Hindlimb muscle (tissue), 1 donor: ENCODE data around the gene OR52E4. TPM values are rescaled to one million over a fixed set of nuclear protein-coding genes. Genes with fewer than 3 reads are reported as not detected.

Experiments
- DNase-seq: peaks from one replicate; pipeline ENCODE4 v3.0.0-alpha.2; 2013
- polyA plus RNA-seq: library from polyadenylated mRNA; unstranded; fragments of 120-200 nt; gene quantifications from one replicate; pipeline ENCODE4 v1.2.1, GENCODE V29; 2013; ENCODE audit not compliant: insufficient read length

The OR52E4 gene
- polyA plus RNA-seq, 1 donor = not detected

DNA sequence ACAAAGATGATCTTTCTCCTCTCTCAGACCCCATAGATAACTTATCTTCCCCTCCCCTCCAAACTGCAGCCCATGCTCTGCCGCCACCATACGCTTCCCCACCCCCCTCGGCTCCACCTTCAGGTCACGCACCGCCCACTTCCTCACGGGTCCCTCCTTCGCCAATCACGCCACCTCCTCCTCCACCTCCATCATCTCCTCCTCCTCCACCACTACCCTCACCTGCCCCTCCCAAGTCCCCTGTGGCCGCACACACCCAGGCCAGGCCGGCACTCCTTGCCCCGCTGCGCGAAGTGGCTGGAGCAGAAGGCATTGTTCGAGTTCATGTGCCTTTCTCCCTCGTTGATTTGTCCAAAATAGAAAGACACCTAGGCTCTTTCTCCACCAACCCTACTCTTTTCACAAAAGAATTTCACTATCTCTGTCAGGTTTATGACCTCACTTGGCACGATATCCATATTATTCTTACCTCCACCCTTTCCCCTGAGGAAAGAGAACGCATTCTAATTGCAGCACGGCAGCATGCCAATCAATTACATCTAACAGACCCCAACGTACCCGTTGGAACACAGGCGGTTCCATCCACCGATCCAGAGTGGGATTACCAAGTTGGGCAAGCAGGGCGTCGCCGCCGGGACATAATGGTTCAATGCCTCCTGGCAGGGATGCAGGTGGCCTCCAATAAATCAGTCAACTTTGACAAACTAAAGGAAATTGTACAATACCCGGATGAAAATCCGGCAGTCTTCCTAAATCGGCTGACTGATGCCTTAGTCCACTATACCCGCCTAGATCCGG lies 49.3 kb downstream of the OR52E4 start:
- DNase-seq = no peak

DNA sequence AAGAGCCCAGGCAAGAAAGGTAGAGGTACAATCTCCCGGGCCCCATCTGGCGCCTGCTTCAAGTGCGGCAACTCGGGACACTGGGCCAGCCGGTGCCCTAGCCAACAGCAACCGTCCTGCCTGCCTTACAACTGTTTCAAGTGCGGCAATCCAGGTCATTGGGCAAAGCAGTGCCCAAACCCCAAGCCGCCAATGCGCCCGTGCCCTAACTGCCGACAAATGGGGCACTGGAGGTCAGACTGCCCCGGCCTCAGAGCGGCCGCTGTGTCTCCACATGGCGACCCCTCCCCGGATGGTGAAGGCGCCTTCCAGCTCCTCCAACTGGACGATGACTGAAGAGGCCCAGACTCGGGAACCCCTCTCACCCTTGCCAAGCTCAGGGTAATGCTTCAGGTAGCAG lies 50.2 kb downstream of the OR52E4 start:
- no peak for DNase-seq

DNA sequence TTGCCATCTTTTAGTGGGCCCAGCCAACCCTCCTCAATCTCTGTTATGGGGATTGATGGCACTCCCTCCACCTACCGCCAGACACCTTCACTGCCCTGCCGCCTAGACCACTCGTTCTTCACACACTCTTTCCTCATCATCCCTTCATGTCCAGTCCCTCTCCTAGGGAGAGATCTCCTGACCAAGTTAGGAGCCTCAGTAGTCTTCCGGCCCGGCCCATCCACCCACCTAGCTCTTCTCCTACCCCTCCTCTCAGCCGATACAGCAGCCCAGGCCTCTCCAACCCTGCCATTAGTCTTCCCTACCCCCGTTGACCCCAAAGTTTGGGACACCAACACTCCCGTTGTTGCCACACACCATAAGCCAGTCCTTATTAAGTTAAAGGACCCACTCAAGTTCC lies 50.6 kb downstream of the OR52E4 start:
- DNase-seq = no peak

DNA sequence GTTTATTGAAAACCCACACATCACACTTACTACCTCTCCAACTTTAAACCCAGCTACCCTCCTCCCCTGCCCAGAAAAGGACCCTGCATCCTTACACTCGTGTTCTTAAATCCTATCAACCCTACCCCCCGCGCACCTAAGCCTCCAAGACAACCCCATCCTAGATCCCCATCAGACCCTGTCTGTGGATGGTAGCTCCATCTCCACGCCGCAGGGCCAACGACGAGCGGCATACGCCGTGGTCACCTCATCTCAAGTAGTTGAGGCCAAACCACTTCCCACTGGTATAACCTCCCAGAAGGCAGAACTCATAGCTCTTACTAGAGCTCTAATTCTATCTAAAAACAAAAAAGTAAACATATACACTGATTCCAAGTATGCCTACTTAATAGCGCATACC lies 52.2 kb downstream of the OR52E4 start:
- no peak for DNase-seq

DNA sequence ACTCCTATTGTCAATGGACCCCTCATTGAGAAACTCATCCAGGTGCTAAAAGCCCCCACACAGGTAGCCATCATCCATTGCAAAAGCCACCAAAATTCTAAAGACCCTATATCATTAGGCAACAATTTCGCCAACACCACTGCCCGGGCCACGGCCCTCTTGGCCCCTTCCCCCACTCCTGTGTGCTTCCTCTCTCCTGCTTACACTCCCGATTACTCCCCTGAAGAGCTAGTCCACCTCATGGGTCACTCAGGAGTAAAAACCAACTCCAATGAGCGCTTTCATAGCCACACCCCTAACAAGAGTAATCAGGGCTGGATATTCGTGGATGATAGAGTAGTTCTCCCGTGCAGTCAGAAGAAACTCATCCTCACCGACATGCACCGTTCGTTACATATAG lies 52.7 kb downstream of the OR52E4 start:
- DNase-seq = no peak

Other genes starting within 250 kb of the OR52E4 start
- gene TRIM5, start 195.6 kb upstream of the OR52E4 start, polyA plus RNA-seq = 13.9 TPM
- gene TRIM22, start 190.8 kb upstream of the OR52E4 start, polyA plus RNA-seq = 12.1 TPM
- gene OR56B1, start 144.2 kb upstream of the OR52E4 start, polyA plus RNA-seq = not detected
- gene OR52N4, start 126.4 kb upstream of the OR52E4 start, polyA plus RNA-seq = 0.26 TPM
- not detected for gene OR52N5, start 97.3 kb upstream of the OR52E4 start, polyA plus RNA-seq
- not detected for gene OR52N1, start 89.4 kb upstream of the OR52E4 start, polyA plus RNA-seq
- not detected for gene OR52N2, start 71.7 kb upstream of the OR52E4 start, polyA plus RNA-seq
- gene OR52E6, start 38.7 kb upstream of the OR52E4 start, polyA plus RNA-seq = not detected
- not detected for gene OR52E8, start 22.9 kb upstream of the OR52E4 start, polyA plus RNA-seq
- not detected for gene OR52E5, start 12.6 kb downstream of the OR52E4 start, polyA plus RNA-seq
- gene OR56A3, start 61.6 kb downstream of the OR52E4 start, polyA plus RNA-seq = not detected
- not detected for gene OR56A5, start 87.9 kb downstream of the OR52E4 start, polyA plus RNA-seq
- gene OR52L1, start 106.4 kb downstream of the OR52E4 start, polyA plus RNA-seq = not detected
- not detected for gene OR56A4, start 126.3 kb downstream of the OR52E4 start, polyA plus RNA-seq
- gene OR56A1, start 150.1 kb downstream of the OR52E4 start, polyA plus RNA-seq = not detected
- not detected for gene OR56B4, start 227.1 kb downstream of the OR52E4 start, polyA plus RNA-seq